NAMALWA (cell line): ENCODE measurements around the gene UBAP2.

Source experiments
- DNase-seq: peaks from one replicate; pipeline ENCODE4 v3.0.0-alpha.2; 2015; ENCODE audit warnings: low spot score

UBAP2 gene

GRCh38 chr9:33921967-33922895 is 126.5 kb downstream of the UBAP2 start:
- DNase-seq = peak; percentile 65

DNA sequence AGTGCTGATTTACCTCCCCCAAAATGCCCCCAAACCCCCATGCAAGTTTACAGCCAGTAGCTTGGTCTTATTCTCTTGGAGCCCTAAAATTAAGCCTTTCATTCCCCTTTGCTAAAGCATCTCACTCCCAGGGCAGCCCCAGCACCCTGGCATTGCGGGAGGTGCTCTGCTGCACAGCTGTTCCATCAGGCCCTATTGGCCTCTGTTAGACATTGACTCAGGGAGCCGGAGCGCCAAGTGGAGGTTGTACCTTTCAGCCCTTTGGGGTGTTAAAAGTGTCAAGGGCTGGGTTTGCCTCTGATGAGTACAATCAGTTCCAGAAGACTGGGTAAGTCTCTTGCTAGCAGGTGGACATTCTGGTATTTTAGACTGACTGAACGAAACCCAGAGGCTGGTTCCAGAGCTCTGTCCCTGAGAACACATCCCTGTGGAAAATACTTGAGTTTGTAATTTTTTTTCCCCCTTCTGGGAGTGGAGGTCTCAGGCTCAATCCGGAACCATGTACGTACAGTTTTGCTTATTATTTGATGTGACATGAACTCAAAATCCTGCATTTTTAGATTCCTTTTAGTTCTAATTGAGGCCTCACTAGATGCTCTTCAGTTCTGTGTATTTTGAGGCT is 129.3 kb downstream of the UBAP2 start:
- DNase-seq = no peak

DNA sequence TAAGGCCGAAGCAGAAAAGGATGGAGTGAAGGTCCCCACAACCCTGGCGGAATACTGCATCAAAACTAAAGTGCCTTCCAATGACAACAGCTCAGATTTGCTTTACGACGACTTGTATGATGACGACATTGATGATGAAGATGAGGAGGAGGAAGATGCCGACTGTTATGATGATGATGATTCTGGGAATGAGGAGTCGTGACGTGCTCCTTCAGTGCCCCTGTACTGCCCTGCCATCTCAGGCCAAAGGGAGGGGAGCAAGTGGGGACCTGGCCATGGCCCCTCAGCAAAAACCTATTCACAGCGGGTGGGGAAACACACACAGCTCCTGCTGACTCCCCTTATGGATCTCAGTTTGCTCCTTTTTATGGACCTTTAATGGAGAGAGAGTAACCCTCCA is 131.7 kb downstream of the UBAP2 start:
- no peak for DNase-seq

GRCh38 chr9:33914887-33915628 is 133.6 kb downstream of the UBAP2 start:
- DNase-seq = no peak

GRCh38 chr9:33913541-33913940 is 135.1 kb downstream of the UBAP2 start:
- DNase-seq = no peak

- DNase-seq = no peak
Observed at GRCh38 chr9:33908749-33909148, 139.9 kb downstream of the UBAP2 start.

GRCh38 chr9:33908114-33908513 is 140.6 kb downstream of the UBAP2 start:
- no peak for DNase-seq

DNA sequence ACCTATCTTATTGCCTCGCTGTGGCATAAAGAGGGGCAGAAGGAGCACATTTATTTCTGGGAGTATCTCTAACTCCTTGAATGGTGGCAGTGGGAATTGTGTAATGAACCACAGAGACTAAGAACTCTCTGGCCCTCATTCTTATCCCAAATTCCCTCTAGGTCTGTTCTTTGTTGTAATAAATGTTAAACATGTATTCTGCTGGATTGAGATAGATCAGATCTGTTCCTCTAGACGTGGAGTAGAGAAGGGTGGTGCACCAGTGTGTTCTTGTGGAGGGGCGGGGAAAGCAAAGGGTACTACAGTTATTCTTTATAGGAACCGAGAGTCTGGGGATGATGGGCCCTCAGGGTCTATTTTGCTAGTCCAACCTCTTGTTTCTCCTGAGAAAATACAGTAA is 141.3 kb downstream of the UBAP2 start:
- no peak for DNase-seq

DNA sequence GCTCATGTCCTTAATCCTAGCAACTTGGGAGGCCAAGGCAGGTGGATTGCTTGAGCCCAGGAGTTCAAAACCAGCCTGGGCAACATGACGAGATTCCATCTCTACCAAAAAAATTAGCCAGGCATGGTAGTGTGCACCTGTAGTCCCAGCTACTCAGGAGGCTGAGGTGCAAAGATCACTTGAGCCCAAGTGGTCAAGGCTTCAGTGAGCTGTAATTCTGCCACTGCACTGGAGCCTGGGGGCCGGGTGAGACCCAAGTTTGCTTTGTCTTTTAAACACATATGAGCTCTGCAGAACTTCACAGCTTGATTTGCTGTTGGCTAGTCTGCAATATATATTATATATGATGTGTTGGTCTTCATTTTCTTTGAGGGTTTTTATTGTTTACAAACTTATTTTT is 141.9 kb downstream of the UBAP2 start:
- DNase-seq = no peak

DNA sequence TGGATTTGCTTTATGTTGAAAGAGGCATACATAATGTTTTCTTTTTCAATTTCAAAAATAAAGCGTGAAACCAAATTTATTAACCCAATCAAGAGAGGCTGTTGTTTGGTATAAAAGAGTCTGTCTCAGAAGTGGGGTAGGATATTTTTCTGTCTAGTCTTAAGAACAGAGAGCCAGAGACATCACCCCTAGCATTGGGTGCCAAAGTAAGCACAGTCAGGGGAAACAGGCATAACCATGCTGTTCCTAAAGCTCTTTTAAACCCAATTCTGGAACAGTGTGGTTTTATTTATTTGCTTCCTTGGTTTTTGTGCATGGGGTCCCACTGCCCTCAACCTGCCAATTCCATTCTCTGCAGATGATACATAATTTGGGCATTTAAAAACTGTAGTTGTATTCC is 143.6 kb downstream of the UBAP2 start:
- DNase-seq = no peak

DNA sequence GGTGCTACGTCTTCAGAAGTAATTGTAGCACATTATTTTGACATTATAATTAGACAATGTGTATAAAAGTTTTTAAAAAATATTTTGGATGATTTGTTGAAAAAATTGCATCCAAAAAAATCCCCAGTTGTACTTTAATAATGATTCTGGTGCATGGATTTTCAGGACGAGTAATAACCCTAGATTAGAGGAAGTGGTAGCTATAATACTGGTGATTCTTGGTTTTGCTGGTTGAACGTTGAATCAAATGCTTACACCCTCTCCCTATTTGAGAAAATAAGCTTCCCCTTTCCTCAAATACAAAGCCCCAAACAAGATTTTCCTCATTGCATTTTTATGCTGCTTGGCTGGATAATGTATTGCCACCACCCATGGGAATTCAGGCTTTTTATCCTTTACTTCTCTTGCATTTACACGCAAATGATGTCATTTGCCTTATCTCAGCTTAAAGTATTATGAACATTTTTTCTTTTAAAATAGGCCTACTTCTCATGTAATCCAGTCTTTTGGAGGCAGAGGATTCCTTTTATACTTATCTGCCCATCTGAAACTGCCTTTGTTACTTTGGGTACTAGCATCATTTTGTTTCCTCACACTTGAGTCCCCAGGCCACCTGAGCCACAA is 145.4 kb downstream of the UBAP2 start:
- no peak for DNase-seq

GRCh38 chr9:33894316-33894715 is 154.4 kb downstream of the UBAP2 start:
- DNase-seq = no peak

GRCh38 chr9:33893861-33894260 is 154.8 kb downstream of the UBAP2 start:
- no peak for DNase-seq

- no peak for DNase-seq
Observed at GRCh38 chr9:33885948-33886347, 162.7 kb downstream of the UBAP2 start.

- DNase-seq = no peak
Observed at GRCh38 chr9:33884856-33885701, 163.6 kb downstream of the UBAP2 start.

DNA sequence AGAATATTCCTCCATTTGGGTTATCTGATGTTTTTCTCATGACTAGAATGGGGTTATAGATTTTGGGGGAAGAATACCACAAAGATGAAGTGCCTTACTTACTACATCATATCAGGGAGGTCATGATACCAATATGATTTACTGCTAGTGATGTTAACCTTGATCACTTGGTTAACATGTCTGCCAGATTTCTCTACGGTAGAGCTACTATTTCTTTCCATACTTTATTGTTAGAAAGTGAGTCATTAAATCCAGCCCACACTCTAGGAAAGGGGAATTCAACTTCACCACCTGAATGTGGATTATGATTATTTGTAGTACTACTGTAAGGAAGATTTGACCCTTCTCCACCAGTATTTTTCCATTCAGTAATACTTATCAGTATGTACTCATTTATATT is 167.1 kb downstream of the UBAP2 start:
- no peak for DNase-seq

DNA sequence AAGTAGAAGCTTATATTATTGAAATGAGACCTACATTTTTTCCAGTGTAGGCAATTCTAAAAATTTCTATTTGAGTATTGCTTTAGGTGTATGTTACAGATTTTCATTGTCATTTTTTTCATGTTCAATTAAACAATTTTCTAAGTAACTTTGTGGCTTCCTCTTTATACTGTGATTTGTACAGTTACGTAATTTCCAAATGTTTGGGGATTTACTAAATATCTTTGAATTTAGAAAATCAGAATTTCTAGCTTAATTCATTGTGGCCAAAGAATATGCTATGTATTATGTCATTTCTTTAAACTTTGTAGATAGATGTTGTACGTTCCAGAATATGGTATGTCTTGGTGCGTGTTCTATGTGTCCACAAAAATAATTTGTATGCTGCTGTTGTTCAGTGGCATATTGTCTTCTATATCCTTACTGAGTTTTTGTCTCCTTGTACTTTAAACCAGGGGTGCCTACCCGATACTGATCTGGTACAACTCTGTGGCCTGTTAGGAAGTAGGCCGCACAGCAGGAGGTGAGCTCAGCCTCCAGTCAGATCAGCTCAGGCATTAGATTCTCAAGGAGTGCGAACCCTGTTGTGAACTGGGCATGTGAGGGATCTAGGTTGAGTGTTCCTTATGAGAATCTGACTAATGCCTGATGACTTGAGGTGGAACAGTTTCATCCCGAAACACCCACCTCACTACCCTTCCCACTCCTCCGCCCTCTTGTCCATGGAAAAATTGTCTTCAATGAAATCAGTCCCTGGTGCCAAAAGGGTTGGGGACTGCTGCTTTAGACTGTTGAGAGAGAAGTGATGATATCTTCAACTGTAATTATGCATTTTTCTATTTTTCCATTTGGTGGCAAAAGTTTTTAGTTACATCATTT is 168.2 kb downstream of the UBAP2 start:
- DNase-seq = no peak

DNA sequence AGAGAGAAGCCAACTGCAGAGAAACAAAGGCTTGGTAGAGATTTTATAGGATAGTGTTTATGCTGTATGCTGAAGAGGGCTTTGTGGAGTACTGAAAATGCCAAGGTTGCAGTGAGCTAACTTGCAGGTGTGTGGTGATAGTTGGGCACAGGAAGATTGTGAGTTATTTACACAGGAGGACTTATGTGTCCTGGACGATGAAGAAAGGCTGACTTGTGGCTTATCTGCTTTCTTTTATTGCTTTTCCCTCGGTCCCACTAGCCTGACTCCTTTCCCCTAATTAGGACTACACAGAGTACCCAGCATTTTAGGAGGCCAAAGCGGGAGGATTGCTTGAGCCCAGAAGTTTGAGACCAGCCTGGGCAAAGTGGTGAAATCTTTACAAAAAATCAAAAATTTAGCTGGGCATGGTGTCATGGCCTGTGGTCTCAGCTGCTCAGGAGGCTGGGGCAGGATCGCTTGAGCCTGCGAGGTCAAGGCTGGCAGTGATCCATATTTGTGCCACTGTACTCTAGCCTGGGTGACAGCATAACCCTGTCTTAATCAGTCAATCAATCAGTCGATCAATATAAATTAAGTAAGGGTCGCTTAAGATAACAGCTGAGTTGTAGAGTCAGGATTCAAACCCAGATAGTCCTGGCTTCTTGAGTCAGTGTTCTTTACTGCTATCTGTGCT is 169.9 kb downstream of the UBAP2 start:
- DNase-seq = no peak

- DNase-seq = no peak
Observed at GRCh38 chr9:33877727-33878489, 170.8 kb downstream of the UBAP2 start.
